OCI-LY3 (cell line): Measurements from ENCODE around the gene AIF1L.

Experiments
- EZH2phosphoT487 ChIP-seq: fragments of 200-600 bp; shearing (Covaris generic); IDR thresholded peaks from 2 replicates; pipeline ENCODE4 v1.6.1; 2018; ENCODE audit warnings: antibody characterized with exemption, mixed run types, low read depth
- TF ChIP-seq, protein P1 (sequence below): fragments of 200-600, 300-600 bp; sonication (generic); IDR thresholded peaks from 2 replicates; pipeline ENCODE4 v1.5.1; 2014; ENCODE audit warnings: antibody characterized with exemption, low read length, low read depth

GRCh38 chr9:131162886-131163285 lies 66.6 kb downstream of the AIF1L start:
- TF ChIP-seq, protein P1, sequence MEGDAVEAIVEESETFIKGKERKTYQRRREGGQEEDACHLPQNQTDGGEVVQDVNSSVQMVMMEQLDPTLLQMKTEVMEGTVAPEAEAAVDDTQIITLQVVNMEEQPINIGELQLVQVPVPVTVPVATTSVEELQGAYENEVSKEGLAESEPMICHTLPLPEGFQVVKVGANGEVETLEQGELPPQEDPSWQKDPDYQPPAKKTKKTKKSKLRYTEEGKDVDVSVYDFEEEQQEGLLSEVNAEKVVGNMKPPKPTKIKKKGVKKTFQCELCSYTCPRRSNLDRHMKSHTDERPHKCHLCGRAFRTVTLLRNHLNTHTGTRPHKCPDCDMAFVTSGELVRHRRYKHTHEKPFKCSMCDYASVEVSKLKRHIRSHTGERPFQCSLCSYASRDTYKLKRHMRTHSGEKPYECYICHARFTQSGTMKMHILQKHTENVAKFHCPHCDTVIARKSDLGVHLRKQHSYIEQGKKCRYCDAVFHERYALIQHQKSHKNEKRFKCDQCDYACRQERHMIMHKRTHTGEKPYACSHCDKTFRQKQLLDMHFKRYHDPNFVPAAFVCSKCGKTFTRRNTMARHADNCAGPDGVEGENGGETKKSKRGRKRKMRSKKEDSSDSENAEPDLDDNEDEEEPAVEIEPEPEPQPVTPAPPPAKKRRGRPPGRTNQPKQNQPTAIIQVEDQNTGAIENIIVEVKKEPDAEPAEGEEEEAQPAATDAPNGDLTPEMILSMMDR, result no peak
- no peak for TF ChIP-seq EZH2phosphoT487
